Measurements from ENCODE around the gene RHBDD3.
A peak's percentile ranks its signal among the peaks of the same experiment; 100 is the strongest.

The RHBDD3 gene

DNA sequence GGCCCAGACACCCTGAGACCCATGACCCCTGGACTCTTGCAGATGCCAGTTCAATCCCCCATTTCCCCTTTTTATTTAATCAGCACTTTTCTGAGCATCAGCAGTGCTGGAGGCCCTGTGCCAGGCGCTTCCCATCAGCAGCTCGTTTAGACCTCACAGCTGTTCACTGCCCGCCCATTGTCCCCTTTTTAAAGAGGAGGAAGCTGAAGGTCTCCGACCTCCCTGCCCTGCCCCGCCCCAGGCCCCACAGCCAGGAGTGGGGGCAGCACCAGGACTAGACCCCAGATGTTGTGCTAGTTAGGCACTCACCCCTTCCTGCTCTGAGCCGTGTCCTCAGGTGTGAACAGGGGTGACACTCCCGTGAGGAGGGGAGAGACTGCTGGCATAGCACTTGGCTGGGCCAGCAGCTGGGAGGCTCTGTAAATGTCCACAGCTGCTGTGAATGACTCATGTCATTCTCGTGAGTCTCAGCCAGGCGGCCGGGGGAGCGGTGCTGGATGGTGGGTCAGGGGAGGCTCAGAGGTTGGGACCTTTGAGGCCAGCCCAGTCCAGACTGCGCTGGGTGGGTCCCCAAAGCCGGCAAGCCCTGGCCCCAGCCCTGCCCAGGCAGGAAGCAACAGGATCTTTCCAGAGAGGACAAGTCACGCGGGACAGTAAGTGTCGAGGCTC, 42.2 kb downstream of the RHBDD3 start:
- peaks cover 0 to 9% of the 10 kb centered on the region in 2 donors for H3K36me3 ChIP-seq (replicated peaks in 1 of 2; ENCODE audit: control insufficient read depth in 2 of 2, insufficient read depth in 2 of 2, low read length in 2 of 2)
- no peaks in the 10 kb centered on the region for H3K9me3 ChIP-seq (replicated peaks in 1 of 2; ENCODE audit: control insufficient read depth in 2 of 2, insufficient read depth in 1 of 2, low read depth in 1 of 2, low read length in 2 of 2)
- no peak overlapping the region for H3K4me2 ChIP-seq (ENCODE audit: insufficient read depth, low read length, poor library complexity, severe bottlenecking)
- H3K4ac ChIP-seq (ENCODE audit: low read length), result no peak overlapping the region
- no peak overlapping the region for H2BK12ac ChIP-seq (ENCODE audit: low read length)
- DNase-seq (ENCODE audit: low spot score), result no peak
- H3K18ac ChIP-seq (ENCODE audit: low read length), result peak overlapping the region; percentile 57
- no peak overlapping the region for H3K9ac ChIP-seq (ENCODE audit: low read depth, low read length, poor library complexity)
- H2BK5ac ChIP-seq (ENCODE audit: low read length), result no peak overlapping the region
- peak overlapping the region; percentile 4 for H2BK15ac ChIP-seq (ENCODE audit: low read length)
- H4K8ac ChIP-seq (ENCODE audit: low read depth, low read length), result no peak overlapping the region
- H3K14ac ChIP-seq (ENCODE audit: low read length), result no peak overlapping the region
- H3K27me3 ChIP-seq (ENCODE audit: control insufficient read depth in 3 of 3, insufficient read depth in 3 of 3, low read depth in 1 of 3, low read length in 3 of 3), result no peaks in the 10 kb centered on the region
- H4K91ac ChIP-seq (ENCODE audit: low read depth, low read length, poor library complexity), result no peak overlapping the region
- H3K23ac ChIP-seq (ENCODE audit: low read depth, low read length, poor library complexity), result no peak overlapping the region
- peak overlapping the region; percentile 33 for H2AK5ac ChIP-seq (ENCODE audit: low read depth, low read length)
- WGBS, 2 donors (ENCODE audit: extremely low coverage in 2 of 2, insufficient read length in 2 of 2, insufficient replicate concordance in 1 of 2), result no CpG with 5 or more reads among the region's 16 CpGs
- H2AFZ ChIP-seq (ENCODE audit: low read length), result no peak overlapping the region
- H3K27ac ChIP-seq (replicated peaks; ENCODE audit: low read length), result no peak overlapping the region
- H3K4me1 ChIP-seq (ENCODE audit: control insufficient read depth in 2 of 2, insufficient read depth in 1 of 2, low read depth in 1 of 2, low read length in 2 of 2), result peaks cover 11 to 17% of the 10 kb centered on the region in 2 donors
- H3K79me1 ChIP-seq (ENCODE audit: low read depth, low read length), result no peaks in the 10 kb centered on the region
- H3K4me3 ChIP-seq (ENCODE audit: low read length in 2 of 2), result no peak overlapping the region
- no peak overlapping the region for H2BK120ac ChIP-seq (ENCODE audit: low read depth, low read length)

DNA sequence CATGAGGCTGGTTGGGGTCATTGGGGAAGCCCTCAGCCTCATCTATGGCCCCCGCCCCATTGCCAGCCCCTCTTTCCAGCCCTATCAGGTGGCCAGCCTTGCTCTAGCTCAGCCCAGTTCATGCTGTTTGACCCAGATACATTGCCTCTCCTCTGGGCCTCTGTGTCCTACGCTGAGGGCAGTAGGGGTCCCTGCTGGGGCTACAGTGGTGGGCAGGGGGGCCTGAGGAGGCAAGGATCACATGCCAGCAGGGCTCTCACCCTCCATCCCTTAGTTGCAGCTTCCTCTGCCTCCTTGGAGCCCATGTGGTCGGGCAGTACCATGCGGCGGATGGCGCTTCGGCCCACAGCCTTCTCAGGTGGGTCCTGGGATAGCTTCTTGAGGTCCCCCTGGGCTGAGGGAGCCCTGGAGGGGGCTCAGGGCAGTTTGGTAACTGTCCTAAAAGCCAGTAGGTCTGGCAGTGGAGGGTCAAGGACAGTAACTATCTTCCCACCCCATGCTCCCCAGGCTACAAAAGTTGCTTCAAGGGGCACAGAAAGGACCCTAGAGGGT, 42.8 kb downstream of the RHBDD3 start:
- H4K8ac ChIP-seq (ENCODE audit: low read depth, low read length), result no peak overlapping the region
- no peak overlapping the region for H3K4me2 ChIP-seq (ENCODE audit: insufficient read depth, low read length, poor library complexity, severe bottlenecking)
- H2BK12ac ChIP-seq (ENCODE audit: low read length), result peak overlapping the region; percentile 85
- no peak overlapping the region for H3K4ac ChIP-seq (ENCODE audit: low read length)
- H3K9ac ChIP-seq (ENCODE audit: low read depth, low read length, poor library complexity), result peak overlapping the region; percentile 64
- H2AK5ac ChIP-seq (ENCODE audit: low read depth, low read length), result peak overlapping the region; percentile 44
- H3K79me1 ChIP-seq (ENCODE audit: low read depth, low read length), result no peaks in the 10 kb centered on the region
- peaks cover 0 to 11% of the 10 kb centered on the region in 2 donors for H3K36me3 ChIP-seq (replicated peaks in 1 of 2; ENCODE audit: control insufficient read depth in 2 of 2, insufficient read depth in 2 of 2, low read length in 2 of 2)
- peak overlapping the region; percentile 57 for H2BK15ac ChIP-seq (ENCODE audit: low read length)
- no peaks in the 10 kb centered on the region for H3K27me3 ChIP-seq (ENCODE audit: control insufficient read depth in 3 of 3, insufficient read depth in 3 of 3, low read depth in 1 of 3, low read length in 3 of 3)
- H4K91ac ChIP-seq (ENCODE audit: low read depth, low read length, poor library complexity), result no peak overlapping the region
- peaks cover 11 to 17% of the 10 kb centered on the region in 2 donors for H3K4me1 ChIP-seq (ENCODE audit: control insufficient read depth in 2 of 2, insufficient read depth in 1 of 2, low read depth in 1 of 2, low read length in 2 of 2)
- no peak overlapping the region for H3K23ac ChIP-seq (ENCODE audit: low read depth, low read length, poor library complexity)
- H2BK5ac ChIP-seq (ENCODE audit: low read length), result no peak overlapping the region
- no peaks in the 10 kb centered on the region for H3K9me3 ChIP-seq (replicated peaks in 1 of 2; ENCODE audit: control insufficient read depth in 2 of 2, insufficient read depth in 1 of 2, low read depth in 1 of 2, low read length in 2 of 2)
- no peak for DNase-seq (ENCODE audit: low spot score)
- H3K4me3 ChIP-seq (ENCODE audit: low read length in 2 of 2), result no peak overlapping the region
- H3K14ac ChIP-seq (ENCODE audit: low read length), result peak overlapping the region; percentile 49
- H2BK120ac ChIP-seq (ENCODE audit: low read depth, low read length), result no peak overlapping the region
- H3K27ac ChIP-seq (replicated peaks; ENCODE audit: low read length), result no peak overlapping the region
- H3K18ac ChIP-seq (ENCODE audit: low read length), result peak overlapping the region; percentile 69
- no CpG with 5 or more reads among the region's 7 CpGs for WGBS, 2 donors (ENCODE audit: extremely low coverage in 2 of 2, insufficient read length in 2 of 2, insufficient replicate concordance in 1 of 2)
- H2AFZ ChIP-seq (ENCODE audit: low read length), result no peak overlapping the region

DNA sequence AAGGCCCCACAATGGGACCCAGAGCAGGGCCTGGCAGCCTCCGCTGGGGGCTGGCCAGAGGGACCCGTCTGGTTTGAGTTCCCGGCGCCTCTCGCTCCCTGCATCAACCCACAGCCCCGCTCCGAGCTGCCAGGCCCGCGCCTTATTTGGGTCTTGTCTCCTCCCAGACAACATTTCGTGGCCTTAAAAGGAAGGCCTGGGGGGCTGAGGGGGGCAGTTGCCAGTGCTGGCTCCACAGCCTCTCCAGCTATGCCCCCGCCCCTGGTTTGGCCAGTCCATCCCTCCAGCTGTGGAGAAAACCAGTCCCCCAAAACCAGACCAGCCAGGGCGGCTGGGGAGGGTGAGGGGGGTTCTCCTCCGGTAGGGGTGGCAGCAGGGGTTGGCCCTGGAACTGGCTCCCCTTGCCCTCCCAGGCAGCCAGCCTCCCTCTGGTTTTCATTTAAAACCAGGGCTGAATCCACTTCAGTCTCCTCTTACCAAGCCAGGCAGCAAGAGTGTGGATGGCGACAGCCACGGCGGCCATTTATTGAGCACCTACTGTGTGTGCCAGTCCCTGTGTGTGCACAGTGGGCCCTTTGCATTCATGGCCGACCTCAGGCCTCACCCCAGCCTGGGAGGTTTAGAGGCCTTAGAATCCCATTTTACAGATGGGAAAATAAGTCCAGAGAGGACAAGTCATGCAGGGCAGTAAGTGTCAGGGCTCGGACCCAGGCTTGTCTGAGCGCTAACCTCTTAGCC, 43.5 kb downstream of the RHBDD3 start:
- no peak overlapping the region for H3K23ac ChIP-seq (ENCODE audit: low read depth, low read length, poor library complexity)
- no peak overlapping the region for H3K4ac ChIP-seq (ENCODE audit: low read length)
- no peak overlapping the region for H3K27ac ChIP-seq (replicated peaks; ENCODE audit: low read length)
- peak overlapping the region; percentile 69 for H2BK120ac ChIP-seq (ENCODE audit: low read depth, low read length)
- no peak overlapping the region for H2BK12ac ChIP-seq (ENCODE audit: low read length)
- no peak overlapping the region for H2BK5ac ChIP-seq (ENCODE audit: low read length)
- H3K4me1 ChIP-seq (ENCODE audit: control insufficient read depth in 2 of 2, insufficient read depth in 1 of 2, low read depth in 1 of 2, low read length in 2 of 2), result peaks cover 11 to 17% of the 10 kb centered on the region in 2 donors
- no peaks in the 10 kb centered on the region for H3K9me3 ChIP-seq (replicated peaks in 1 of 2; ENCODE audit: control insufficient read depth in 2 of 2, insufficient read depth in 1 of 2, low read depth in 1 of 2, low read length in 2 of 2)
- no peak overlapping the region for H2BK15ac ChIP-seq (ENCODE audit: low read length)
- peak overlapping the region; percentile 62 for H3K18ac ChIP-seq (ENCODE audit: low read length)
- H4K8ac ChIP-seq (ENCODE audit: low read depth, low read length), result no peak overlapping the region
- H3K4me3 ChIP-seq (ENCODE audit: low read length in 2 of 2), result no peak overlapping the region
- H2AK5ac ChIP-seq (ENCODE audit: low read depth, low read length), result peak overlapping the region; percentile 74
- no peak overlapping the region for H2AFZ ChIP-seq (ENCODE audit: low read length)
- H3K9ac ChIP-seq (ENCODE audit: low read depth, low read length, poor library complexity), result no peak overlapping the region
- DNase-seq (ENCODE audit: low spot score), result no peak
- peaks cover 0 to 13% of the 10 kb centered on the region in 2 donors for H3K36me3 ChIP-seq (replicated peaks in 1 of 2; ENCODE audit: control insufficient read depth in 2 of 2, insufficient read depth in 2 of 2, low read length in 2 of 2)
- H3K27me3 ChIP-seq (ENCODE audit: control insufficient read depth in 3 of 3, insufficient read depth in 3 of 3, low read depth in 1 of 3, low read length in 3 of 3), result no peaks in the 10 kb centered on the region
- peak overlapping the region; percentile 49 for H3K14ac ChIP-seq (ENCODE audit: low read length)
- H3K4me2 ChIP-seq (ENCODE audit: insufficient read depth, low read length, poor library complexity, severe bottlenecking), result no peak overlapping the region
- WGBS, 2 donors (ENCODE audit: extremely low coverage in 2 of 2, insufficient read length in 2 of 2, insufficient replicate concordance in 1 of 2), result no CpG with 5 or more reads among the region's 19 CpGs
- H4K91ac ChIP-seq (ENCODE audit: low read depth, low read length, poor library complexity), result no peak overlapping the region
- no peaks in the 10 kb centered on the region for H3K79me1 ChIP-seq (ENCODE audit: low read depth, low read length)

Data from neuronal stem cell (in vitro differentiated cells).